Activated CD4-positive, CD25-positive, alpha-beta regulatory T cell treated with anti-CD3 and anti-CD28 coated beads, Interleukin-2, amount 50 U/mL, for 72 hours (primary cell): Measurements from ENCODE around the gene SRMS.

Experiments used
- DNase-seq: peaks from one replicate; pipeline ENCODE4 v3.0.0; 2021

Gene SRMS

GRCh38 chr20:63551068-63551467 is 3.5 kb upstream of the SRMS start:
- no peak for DNase-seq

GRCh38 chr20:63549679-63550282 is 2.2 kb upstream of the SRMS start:
- DNase-seq = no peak

- DNase-seq = no peak
Measured at GRCh38 chr20:63549019-63549418, 1.5 kb upstream of the SRMS start.

GRCh38 chr20:63548542-63548941 is 993 bp upstream of the SRMS start:
- DNase-seq = no peak

GRCh38 chr20:63546956-63547724 is 409 bp downstream of the SRMS start:
- DNase-seq = no peak

- no peak for DNase-seq
Measured at GRCh38 chr20:63546256-63546955, 1.1 kb downstream of the SRMS start.

GRCh38 chr20:63545814-63546213 is 1.7 kb downstream of the SRMS start:
- no peak for DNase-seq

- DNase-seq = no peak
Measured at GRCh38 chr20:63544958-63545516, 2.5 kb downstream of the SRMS start.

GRCh38 chr20:63544241-63544957 is 3.1 kb downstream of the SRMS start:
- DNase-seq = no peak

GRCh38 chr20:63543733-63544132 is 3.8 kb downstream of the SRMS start:
- no peak for DNase-seq

GRCh38 chr20:63543131-63543530 is 4.4 kb downstream of the SRMS start:
- DNase-seq = no peak

GRCh38 chr20:63542696-63543095 is 4.9 kb downstream of the SRMS start:
- DNase-seq = no peak

- no peak for DNase-seq
Measured at GRCh38 chr20:63542031-63542559, 5.5 kb downstream of the SRMS start.

GRCh38 chr20:63541371-63541770 is 6.2 kb downstream of the SRMS start:
- no peak for DNase-seq

GRCh38 chr20:63540417-63541186 is 6.9 kb downstream of the SRMS start:
- DNase-seq = no peak

- DNase-seq = no peak
Measured at GRCh38 chr20:63539441-63540370, 7.8 kb downstream of the SRMS start.

- DNase-seq = no peak
Measured at GRCh38 chr20:63539092-63539430, 8.5 kb downstream of the SRMS start.

GRCh38 chr20:63538204-63539091 is 9.1 kb downstream of the SRMS start:
- no peak for DNase-seq

- peak; percentile 95 for DNase-seq
Measured at GRCh38 chr20:63537525-63538203, 9.9 kb downstream of the SRMS start.
